Panc1 (cell line): ENCODE results near the gene NMRK2.

Experiments used
- POLR2AphosphoS5 ChIP-seq: IDR thresholded peaks from 2 replicates; pipeline ENCODE4 v1.6.1; 2012; ENCODE audit warnings: mild to moderate bottlenecking, low read depth, low read length, moderate library complexity
- SIN3A ChIP-seq: IDR thresholded peaks from 2 replicates; pipeline ENCODE4 v1.6.1; 2012; ENCODE audit warnings: low read depth, mild to moderate bottlenecking, low read length, moderate library complexity, borderline replicate concordance; ENCODE audit not compliant: insufficient read depth
- TCF7L2 ChIP-seq: IDR thresholded peaks from 2 replicates; pipeline ENCODE4 v1.6.1; 2011; ENCODE audit warnings: mild to moderate bottlenecking, low read depth, low read length, inconsistent platforms
- TF ChIP-seq, protein P1 (sequence below): fragments of 450-650 bp; IDR thresholded peaks from 2 replicates; pipeline ENCODE4 v1.5.1; 2017; ENCODE audit warnings: mild to moderate bottlenecking
- TF ChIP-seq, protein P2 (sequence below), 2 experiments: IDR thresholded peaks; 2 replicates each; pipeline ENCODE4 v1.6.1; 2011 to 2012; ENCODE audit warnings: low read depth in 2 of 2, control low read depth in 1 of 2, low read length in 1 of 2, mild to moderate bottlenecking in 1 of 2, moderate library complexity in 1 of 2; ENCODE audit not compliant: insufficient read depth in 1 of 2

DNA sequence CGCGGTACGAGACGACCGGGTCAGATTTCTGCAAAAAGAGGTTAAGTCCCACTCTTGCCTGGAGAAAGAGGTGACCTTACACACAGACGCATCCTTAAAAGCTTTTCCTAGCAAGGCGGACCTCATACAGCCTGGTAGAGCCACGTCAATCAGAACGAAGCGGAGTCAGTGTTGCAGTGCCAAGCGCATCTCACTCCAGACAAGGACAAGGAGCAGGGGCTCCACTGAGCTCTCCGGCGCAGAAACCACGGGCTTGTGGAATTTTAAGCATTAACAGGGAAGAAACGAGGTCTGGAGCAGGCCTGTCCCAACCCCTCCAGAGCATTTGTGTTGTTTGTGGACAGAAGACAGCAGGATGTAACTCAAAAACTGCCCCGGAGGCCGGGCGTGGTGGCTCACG is 45.3 kb downstream of the NMRK2 start:
- no peak for TF ChIP-seq POLR2AphosphoS5
- TF ChIP-seq, protein P1, sequence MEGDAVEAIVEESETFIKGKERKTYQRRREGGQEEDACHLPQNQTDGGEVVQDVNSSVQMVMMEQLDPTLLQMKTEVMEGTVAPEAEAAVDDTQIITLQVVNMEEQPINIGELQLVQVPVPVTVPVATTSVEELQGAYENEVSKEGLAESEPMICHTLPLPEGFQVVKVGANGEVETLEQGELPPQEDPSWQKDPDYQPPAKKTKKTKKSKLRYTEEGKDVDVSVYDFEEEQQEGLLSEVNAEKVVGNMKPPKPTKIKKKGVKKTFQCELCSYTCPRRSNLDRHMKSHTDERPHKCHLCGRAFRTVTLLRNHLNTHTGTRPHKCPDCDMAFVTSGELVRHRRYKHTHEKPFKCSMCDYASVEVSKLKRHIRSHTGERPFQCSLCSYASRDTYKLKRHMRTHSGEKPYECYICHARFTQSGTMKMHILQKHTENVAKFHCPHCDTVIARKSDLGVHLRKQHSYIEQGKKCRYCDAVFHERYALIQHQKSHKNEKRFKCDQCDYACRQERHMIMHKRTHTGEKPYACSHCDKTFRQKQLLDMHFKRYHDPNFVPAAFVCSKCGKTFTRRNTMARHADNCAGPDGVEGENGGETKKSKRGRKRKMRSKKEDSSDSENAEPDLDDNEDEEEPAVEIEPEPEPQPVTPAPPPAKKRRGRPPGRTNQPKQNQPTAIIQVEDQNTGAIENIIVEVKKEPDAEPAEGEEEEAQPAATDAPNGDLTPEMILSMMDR, result no peak
- TF ChIP-seq, protein P2, sequence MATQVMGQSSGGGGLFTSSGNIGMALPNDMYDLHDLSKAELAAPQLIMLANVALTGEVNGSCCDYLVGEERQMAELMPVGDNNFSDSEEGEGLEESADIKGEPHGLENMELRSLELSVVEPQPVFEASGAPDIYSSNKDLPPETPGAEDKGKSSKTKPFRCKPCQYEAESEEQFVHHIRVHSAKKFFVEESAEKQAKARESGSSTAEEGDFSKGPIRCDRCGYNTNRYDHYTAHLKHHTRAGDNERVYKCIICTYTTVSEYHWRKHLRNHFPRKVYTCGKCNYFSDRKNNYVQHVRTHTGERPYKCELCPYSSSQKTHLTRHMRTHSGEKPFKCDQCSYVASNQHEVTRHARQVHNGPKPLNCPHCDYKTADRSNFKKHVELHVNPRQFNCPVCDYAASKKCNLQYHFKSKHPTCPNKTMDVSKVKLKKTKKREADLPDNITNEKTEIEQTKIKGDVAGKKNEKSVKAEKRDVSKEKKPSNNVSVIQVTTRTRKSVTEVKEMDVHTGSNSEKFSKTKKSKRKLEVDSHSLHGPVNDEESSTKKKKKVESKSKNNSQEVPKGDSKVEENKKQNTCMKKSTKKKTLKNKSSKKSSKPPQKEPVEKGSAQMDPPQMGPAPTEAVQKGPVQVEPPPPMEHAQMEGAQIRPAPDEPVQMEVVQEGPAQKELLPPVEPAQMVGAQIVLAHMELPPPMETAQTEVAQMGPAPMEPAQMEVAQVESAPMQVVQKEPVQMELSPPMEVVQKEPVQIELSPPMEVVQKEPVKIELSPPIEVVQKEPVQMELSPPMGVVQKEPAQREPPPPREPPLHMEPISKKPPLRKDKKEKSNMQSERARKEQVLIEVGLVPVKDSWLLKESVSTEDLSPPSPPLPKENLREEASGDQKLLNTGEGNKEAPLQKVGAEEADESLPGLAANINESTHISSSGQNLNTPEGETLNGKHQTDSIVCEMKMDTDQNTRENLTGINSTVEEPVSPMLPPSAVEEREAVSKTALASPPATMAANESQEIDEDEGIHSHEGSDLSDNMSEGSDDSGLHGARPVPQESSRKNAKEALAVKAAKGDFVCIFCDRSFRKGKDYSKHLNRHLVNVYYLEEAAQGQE (IDR thresholded peaks at IDR 0.05; ENCODE audit: insufficient read depth in 1 of 2, low read depth in 2 of 2, low read length in 1 of 2), result no peak
- TF ChIP-seq TCF7L2, result no peak
- no peak for TF ChIP-seq SIN3A
